Neutrophil (primary cell): ENCODE measurements around the gene KLF13.

Experiments used
- H3K27ac ChIP-seq: fragments of 200-600 bp; sonication (generic); 2 replicates; pipeline ENCODE4 v1.5.1; 2016; ENCODE audit warnings: mild to moderate bottlenecking, moderate library complexity
- H3K27me3 ChIP-seq: fragments of 200-600 bp; sonication (generic); 2 replicates; pipeline ENCODE4 v1.6.0; 2016; ENCODE audit warnings: mild to moderate bottlenecking
- H3K36me3 ChIP-seq: fragments of 200-600 bp; sonication (generic); 2 replicates; pipeline ENCODE4 v1.5.1; 2017
- H3K4me1 ChIP-seq, 2 experiments: fragments of 200-600 bp in 1 of 2; sonication (generic) in 1 of 2; 1 replicate in 1 of 2; 2 replicates in 1 of 2; pipeline versions ENCODE4 v1.5.1 to v1.6.1; 2013 to 2016; ENCODE audit warnings: low read depth in 1 of 2, low read length in 1 of 2, mild to moderate bottlenecking in 1 of 2, moderate library complexity in 1 of 2; ENCODE audit not compliant: control insufficient read depth in 1 of 2, insufficient read depth in 1 of 2
- H3K4me3 ChIP-seq, 2 experiments: fragments of 200-600 bp in 1 of 2; sonication (generic) in 1 of 2; 1 replicate in 1 of 2; 2 replicates in 1 of 2; pipeline ENCODE4 v1.5.1; 2013 to 2016; ENCODE audit warnings: low read depth in 1 of 2, low read length in 1 of 2, mild to moderate bottlenecking in 1 of 2, moderate library complexity in 1 of 2
- H3K9me3 ChIP-seq: fragments of 200-600 bp; sonication (generic); 2 replicates; pipeline ENCODE4 v1.5.1; 2016
- TF ChIP-seq, protein P1 (sequence below): fragments of 200-600 bp; sonication (generic); IDR thresholded peaks from 2 replicates; pipeline ENCODE4 v1.5.1; 2016; ENCODE audit warnings: antibody characterized with exemption

Gene KLF13

DNA sequence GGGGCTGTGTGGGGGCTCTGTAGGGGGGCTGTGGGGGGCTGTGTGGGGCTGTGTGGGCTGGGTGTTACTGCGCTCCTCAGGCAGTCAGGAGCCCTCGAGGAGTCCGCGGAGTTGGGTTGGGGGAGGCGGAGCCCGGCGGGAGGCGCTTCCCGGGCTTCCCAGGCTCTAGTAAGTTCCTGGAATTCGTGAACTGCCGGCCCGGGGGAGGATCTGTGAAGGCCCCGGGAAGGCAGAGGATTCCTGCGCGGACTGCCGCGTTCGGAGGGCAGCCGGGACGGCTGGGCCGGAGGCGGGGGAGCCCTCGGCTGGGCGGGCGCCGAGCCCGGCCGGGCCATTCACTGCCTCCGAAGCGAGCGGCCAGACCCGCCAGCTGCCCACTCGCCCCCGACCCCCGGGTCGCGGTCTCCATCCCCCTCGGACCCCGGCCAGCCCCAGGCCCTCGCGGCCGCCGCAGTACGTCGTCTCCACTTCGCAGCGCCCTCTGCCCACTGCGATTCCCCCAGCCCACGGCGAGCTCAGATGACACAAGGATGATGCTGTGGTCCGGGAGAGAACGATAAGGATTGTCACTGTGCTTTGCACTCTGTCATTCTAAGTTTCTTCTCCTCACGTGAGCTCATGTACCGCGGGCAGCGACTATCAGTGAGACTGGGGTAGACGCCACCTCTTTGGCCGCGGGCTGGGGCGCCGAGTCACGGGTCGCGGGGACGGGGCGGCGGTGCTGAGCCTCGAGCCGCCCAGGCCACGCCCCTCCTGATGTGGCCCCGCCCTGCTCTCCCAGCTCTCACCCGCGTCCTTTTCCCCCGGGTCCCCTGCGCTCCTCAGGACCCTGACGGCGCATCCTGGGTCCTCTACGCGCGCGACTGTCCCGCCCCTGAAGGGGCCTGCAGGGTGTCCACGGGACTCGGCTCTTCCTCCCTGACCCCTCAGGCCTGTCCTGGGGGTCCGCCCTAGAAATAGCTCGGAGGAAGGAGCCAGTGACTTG lies 65.3 kb downstream of the KLF13 start:
- Histone ChIP-seq H3K9me3 (no peaks in the 10 kb centered on the region), H3K27ac (no peak overlapping the region), H3K4me3 (peak overlapping the region; percentile 57 to 70), H3K27me3 (peaks cover 88% of the 10 kb centered on the region), H3K36me3 (no peaks in the 10 kb centered on the region), H3K4me1 (peaks cover 9 to 22% of the 10 kb centered on the region in 2 experiments)
- TF ChIP-seq, protein P1, sequence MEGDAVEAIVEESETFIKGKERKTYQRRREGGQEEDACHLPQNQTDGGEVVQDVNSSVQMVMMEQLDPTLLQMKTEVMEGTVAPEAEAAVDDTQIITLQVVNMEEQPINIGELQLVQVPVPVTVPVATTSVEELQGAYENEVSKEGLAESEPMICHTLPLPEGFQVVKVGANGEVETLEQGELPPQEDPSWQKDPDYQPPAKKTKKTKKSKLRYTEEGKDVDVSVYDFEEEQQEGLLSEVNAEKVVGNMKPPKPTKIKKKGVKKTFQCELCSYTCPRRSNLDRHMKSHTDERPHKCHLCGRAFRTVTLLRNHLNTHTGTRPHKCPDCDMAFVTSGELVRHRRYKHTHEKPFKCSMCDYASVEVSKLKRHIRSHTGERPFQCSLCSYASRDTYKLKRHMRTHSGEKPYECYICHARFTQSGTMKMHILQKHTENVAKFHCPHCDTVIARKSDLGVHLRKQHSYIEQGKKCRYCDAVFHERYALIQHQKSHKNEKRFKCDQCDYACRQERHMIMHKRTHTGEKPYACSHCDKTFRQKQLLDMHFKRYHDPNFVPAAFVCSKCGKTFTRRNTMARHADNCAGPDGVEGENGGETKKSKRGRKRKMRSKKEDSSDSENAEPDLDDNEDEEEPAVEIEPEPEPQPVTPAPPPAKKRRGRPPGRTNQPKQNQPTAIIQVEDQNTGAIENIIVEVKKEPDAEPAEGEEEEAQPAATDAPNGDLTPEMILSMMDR, result no peak

DNA sequence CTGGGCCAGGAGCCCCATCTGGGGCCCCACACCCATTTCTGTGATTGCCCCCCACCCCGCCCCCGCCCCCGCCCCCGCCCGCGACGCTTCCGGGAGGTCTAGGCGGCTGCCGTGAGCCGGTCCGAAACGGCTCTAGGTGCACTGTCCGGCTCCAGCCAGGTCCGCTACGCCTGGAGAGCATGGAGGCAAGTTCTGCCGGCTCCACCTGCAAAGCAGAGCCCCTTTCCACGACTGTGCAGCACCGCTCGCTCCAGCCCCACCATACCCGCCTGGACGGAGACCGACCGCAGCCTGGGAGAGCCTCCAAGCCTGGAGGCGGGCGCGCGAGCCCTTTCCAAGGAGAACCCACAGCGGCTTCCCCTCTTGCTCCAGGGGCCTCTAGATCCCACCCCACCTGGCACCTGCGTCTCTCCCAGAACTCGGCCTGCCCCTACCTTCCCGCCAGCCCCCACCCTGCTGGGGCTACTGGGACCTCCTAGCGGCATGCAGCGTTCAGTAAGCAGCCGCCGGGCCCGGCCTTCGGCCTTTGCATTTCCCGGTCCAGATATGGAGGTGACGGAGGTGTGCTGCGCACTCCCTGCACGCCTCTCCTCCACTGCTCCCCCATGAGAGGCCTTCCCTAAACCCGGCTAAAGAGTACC lies 66.2 kb downstream of the KLF13 start:
- peaks cover 12 to 28% of the 10 kb centered on the region in 2 experiments for H3K4me1 ChIP-seq
- H3K4me3 ChIP-seq, result peak overlapping the region; percentile 57 to 70
- H3K36me3 ChIP-seq, result no peaks in the 10 kb centered on the region
- TF ChIP-seq, protein P1, result no peak
- no peak overlapping the region for H3K27ac ChIP-seq
- H3K27me3 ChIP-seq, result peaks cover 90% of the 10 kb centered on the region
- H3K9me3 ChIP-seq, result no peaks in the 10 kb centered on the region

DNA sequence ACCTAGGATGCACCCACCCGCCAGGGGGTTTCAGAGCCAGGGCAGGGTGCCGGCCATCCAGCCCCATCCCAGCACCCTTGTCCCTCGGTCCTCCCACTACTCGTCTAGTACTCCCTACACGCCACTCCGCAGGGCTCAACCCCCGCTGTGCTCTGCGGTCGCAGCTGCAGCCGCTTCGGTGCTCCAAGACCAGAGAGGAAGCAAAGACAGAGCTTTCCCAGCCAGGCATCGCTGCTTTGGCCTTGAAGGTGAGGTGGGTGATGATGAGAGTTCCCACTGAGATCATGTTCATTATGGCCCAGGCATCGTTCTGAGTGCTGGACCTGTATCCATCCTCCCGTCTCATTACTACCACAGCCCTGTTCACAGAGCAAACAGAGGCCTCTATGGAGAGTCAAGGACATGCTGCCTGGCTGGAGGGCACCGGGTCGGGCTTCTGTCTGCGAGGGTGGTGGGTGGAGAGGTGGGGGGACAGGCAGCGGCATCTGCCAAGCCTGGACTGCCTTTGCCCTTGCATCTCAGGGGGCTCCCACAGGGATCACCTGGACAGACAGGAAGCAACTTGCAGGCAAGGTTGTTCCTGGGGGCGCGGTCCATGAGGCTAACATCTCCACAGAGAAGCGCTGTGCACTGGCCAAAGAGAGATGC lies 66.9 kb downstream of the KLF13 start:
- Histone ChIP-seq H3K9me3 (no peaks in the 10 kb centered on the region), H3K27ac (no peak overlapping the region), H3K4me3 (peak overlapping the region in 1 of 2 experiments; percentile 70), H3K36me3 (no peaks in the 10 kb centered on the region), H3K4me1 (peaks cover 12 to 28% of the 10 kb centered on the region in 2 experiments), H3K27me3 (peaks cover 89% of the 10 kb centered on the region)
- TF ChIP-seq, protein P1, result no peak

DNA sequence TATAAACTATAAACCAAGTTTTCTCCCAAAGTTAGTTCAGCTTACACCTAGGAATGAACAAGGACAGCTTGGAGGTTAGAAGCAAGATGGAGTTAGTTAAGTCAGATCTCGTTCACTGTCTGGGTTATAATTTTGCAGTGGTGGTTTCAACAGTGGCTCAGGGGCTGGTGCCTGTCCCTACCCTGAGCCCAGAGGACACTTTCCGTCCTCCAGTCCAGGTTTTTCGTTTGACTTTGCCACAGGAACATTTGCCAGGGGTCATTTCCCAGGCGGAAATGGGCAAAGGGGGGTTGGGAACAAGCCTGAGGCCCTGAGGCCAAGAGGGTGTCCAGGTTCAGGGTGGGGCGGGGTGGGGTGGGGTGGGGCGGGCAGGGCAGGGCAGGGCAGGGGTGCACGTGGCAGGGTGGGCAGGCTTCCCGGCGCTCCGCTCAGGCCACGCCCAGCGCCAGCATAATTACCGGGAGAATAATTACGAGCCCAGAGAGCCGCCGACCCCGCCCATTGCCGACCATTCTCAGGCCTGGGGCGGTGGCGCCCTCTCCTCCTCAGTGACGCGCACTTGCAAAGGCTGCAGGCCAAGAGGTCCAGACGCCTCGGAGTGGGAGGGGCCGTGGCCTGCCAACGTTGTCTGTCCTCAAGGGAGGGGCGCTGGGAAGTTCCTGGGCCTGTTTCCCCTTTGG lies 70.4 kb downstream of the KLF13 start:
- Histone ChIP-seq H3K27ac (no peak overlapping the region), H3K4me1 (peaks cover 12 to 21% of the 10 kb centered on the region in 2 experiments), H3K27me3 (peaks cover 56% of the 10 kb centered on the region), H3K4me3 (peak overlapping the region in 1 of 2 experiments; percentile 18), H3K9me3 (no peaks in the 10 kb centered on the region), H3K36me3 (no peaks in the 10 kb centered on the region)
- TF ChIP-seq, protein P1, result no peak
